ENCODE results near the gene CREB5.

DNA sequence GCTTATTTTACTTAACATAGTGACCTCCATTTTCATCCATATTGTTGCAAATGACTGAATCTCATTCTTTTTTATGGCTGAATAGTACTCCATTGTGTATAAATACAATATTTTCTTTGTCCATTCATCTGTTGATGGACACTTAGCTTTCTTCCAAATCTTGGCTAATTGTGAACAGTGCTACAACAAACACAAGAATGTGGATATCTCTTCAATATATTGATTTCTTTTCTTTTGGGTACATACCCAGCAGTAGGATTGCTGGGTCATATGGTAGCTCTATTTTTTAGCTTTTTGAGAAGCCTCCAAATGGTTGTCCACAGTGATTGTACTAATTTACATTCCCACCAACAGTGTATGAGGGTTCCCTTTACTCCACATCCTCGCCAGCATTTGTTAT, 58.0 kb downstream of the CREB5 start:
- no peak for TF ChIP-seq POLR2A (IDR thresholded peaks at IDR 0.05)
- TF ChIP-seq CTCF (IDR thresholded peaks at IDR 0.05), result no peak
